ENCODE data around the gene AEN. TPM values are rescaled to one million over a fixed set of nuclear protein-coding genes. Genes with fewer than 3 reads are reported as not detected.

The AEN gene
- total RNA-seq, 1 donor from 2014 or later = 48.9 TPM

- no peak overlapping the region for H3K4me3 Mint-ChIP-seq
- DNase-seq (ENCODE audit: extremely low spot score, unreplicated experiment) = no peak
- H3K4me1 Mint-ChIP-seq (ENCODE audit: unreplicated experiment) = peaks cover 5% of the 10 kb centered on the region
- no peak for TF ChIP-seq CTCF (conservative IDR thresholded peaks at IDR 0.05)
- H3K36me3 Mint-ChIP-seq = no peaks in the 10 kb centered on the region
- H3K27ac Mint-ChIP-seq = peak overlapping the region; percentile 26
- no peaks in the 10 kb centered on the region for H3K9me3 Mint-ChIP-seq
- peaks cover 16% of the 10 kb centered on the region for H3K27me3 Mint-ChIP-seq
Measured at GRCh38 chr15:88658972-88659931, 38.1 kb downstream of the AEN start.

- no peak overlapping the region for H3K27ac Mint-ChIP-seq
- H3K4me3 Mint-ChIP-seq = no peak overlapping the region
- no peaks in the 10 kb centered on the region for H3K36me3 Mint-ChIP-seq
- H3K27me3 Mint-ChIP-seq = peaks cover 16% of the 10 kb centered on the region
- H3K9me3 Mint-ChIP-seq = no peaks in the 10 kb centered on the region
- peaks cover 5% of the 10 kb centered on the region for H3K4me1 Mint-ChIP-seq (ENCODE audit: unreplicated experiment)
- DNase-seq (ENCODE audit: extremely low spot score, unreplicated experiment) = no peak
- no peak for TF ChIP-seq CTCF (conservative IDR thresholded peaks at IDR 0.05)
Measured at GRCh38 chr15:88661041-88661700, 40.0 kb downstream of the AEN start.

DNA sequence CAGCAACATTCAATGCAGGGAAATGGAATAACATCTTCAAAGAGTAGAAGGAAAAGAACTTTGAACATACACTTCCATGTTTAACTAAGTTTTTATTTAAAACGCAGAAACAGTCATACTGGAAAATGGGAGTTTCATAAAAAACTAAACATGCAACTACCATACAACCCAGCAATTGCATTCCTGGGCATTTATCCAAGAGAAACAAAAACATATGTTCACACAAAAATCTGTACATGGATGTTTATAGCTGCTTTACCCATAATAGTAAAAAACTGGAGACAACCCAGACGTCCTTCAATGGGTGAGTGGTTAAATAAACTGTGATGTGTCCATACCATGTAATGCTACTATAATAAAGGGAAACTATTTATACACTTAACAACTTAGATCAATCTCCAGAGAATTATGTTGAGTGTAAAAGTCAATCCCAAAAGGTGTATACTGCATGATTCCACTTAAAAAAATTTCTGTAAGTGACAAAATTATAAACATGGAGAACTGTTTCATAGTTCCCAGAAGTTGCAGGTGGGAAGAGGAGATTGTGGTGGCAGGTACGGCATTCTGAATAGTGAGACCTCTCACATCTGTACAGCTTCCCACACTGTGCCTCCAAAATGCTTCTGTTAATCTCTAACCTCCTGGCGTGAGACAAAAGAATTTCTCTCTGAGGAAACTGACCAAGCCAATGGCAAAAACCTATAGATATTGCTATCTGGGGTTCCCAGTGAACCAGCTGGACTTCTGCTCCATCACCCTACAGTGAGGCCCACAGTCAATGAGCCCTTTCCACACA lies 40.8 kb downstream of the AEN start:
- no peak overlapping the region for H3K27ac Mint-ChIP-seq
- peaks cover 5% of the 10 kb centered on the region for H3K4me1 Mint-ChIP-seq (ENCODE audit: unreplicated experiment)
- H3K4me3 Mint-ChIP-seq = no peak overlapping the region
- H3K36me3 Mint-ChIP-seq = no peaks in the 10 kb centered on the region
- no peak for DNase-seq (ENCODE audit: extremely low spot score, unreplicated experiment)
- no peaks in the 10 kb centered on the region for H3K9me3 Mint-ChIP-seq
- no peak for TF ChIP-seq CTCF (conservative IDR thresholded peaks at IDR 0.05)
- H3K27me3 Mint-ChIP-seq = peaks cover 16% of the 10 kb centered on the region

- peaks cover 11% of the 10 kb centered on the region for H3K27me3 Mint-ChIP-seq
- no peaks in the 10 kb centered on the region for H3K9me3 Mint-ChIP-seq
- no peak for TF ChIP-seq CTCF (conservative IDR thresholded peaks at IDR 0.05)
- H3K36me3 Mint-ChIP-seq = no peaks in the 10 kb centered on the region
- no peaks in the 10 kb centered on the region for H3K4me1 Mint-ChIP-seq (ENCODE audit: unreplicated experiment)
- no peak overlapping the region for H3K4me3 Mint-ChIP-seq
- peak; percentile 40 for DNase-seq (ENCODE audit: extremely low spot score, unreplicated experiment)
- H3K27ac Mint-ChIP-seq = no peak overlapping the region
Measured at GRCh38 chr15:88663141-88663621, 42.0 kb downstream of the AEN start.

- peaks cover 17% of the 10 kb centered on the region for H3K27me3 Mint-ChIP-seq
- TF ChIP-seq CTCF (conservative IDR thresholded peaks at IDR 0.05) = no peak
- H3K4me1 Mint-ChIP-seq (ENCODE audit: unreplicated experiment) = no peaks in the 10 kb centered on the region
- H3K9me3 Mint-ChIP-seq = no peaks in the 10 kb centered on the region
- H3K27ac Mint-ChIP-seq = no peak overlapping the region
- no peak overlapping the region for H3K4me3 Mint-ChIP-seq
- DNase-seq (ENCODE audit: extremely low spot score, unreplicated experiment) = peak; percentile 20
- no peaks in the 10 kb centered on the region for H3K36me3 Mint-ChIP-seq
Measured at GRCh38 chr15:88664151-88664778, 43.1 kb downstream of the AEN start.
